22Rv1 (cell line): ENCODE data around the gene CPNE9.

Experiments
- CTCF ChIP-seq: fragments of 450-650 bp; IDR thresholded peaks from 2 replicates; pipeline ENCODE4 v1.5.1; 2017; ENCODE audit warnings: mild to moderate bottlenecking
- ZFX ChIP-seq: fragments of 450-650 bp; IDR thresholded peaks from 2 replicates; pipeline ENCODE4 v1.6.1; 2017; ENCODE audit warnings: antibody characterized with exemption, borderline replicate concordance

GRCh38 chr3:9721700-9722060 is 18.0 kb downstream of the CPNE9 start:
- TF ChIP-seq CTCF (no peak), ZFX (no peak)
